H1 (cell line): Measurements from ENCODE around the gene CDC42EP5.

Source experiments
- CEBPB ChIP-seq: IDR thresholded peaks from 2 replicates; pipeline ENCODE4 v1.6.1; 2012; ENCODE audit warnings: low read depth, low read length
- EGR1 ChIP-seq: IDR thresholded peaks from 2 replicates; pipeline ENCODE4 v1.6.1; 2011; ENCODE audit warnings: low read depth, low read length, borderline replicate concordance
- NANOG ChIP-seq: IDR thresholded peaks from 2 replicates; pipeline ENCODE4 v1.6.1; 2011; ENCODE audit warnings: low read length, low read depth, mild to moderate bottlenecking, inconsistent platforms; ENCODE audit not compliant: insufficient read depth, poor library complexity, severe bottlenecking
- SIX5 ChIP-seq: IDR thresholded peaks from 2 replicates; pipeline ENCODE4 v1.6.1; 2011; ENCODE audit warnings: mild to moderate bottlenecking, low read depth, low read length
- TF ChIP-seq, protein P1 (sequence below), 3 experiments: IDR thresholded peaks; 1 replicate in 2 of 3; 2 replicates in 1 of 3; pipeline versions ENCODE4 v1.5.1 to v1.6.1; 2011; ENCODE audit warnings: low read length in 3 of 3, mild to moderate bottlenecking in 3 of 3, inconsistent platforms in 2 of 3, low read depth in 1 of 3, moderate library complexity in 1 of 3; ENCODE audit not compliant: insufficient read depth in 1 of 3; ENCODE audit errors: control extremely low read depth in 1 of 3

DNA sequence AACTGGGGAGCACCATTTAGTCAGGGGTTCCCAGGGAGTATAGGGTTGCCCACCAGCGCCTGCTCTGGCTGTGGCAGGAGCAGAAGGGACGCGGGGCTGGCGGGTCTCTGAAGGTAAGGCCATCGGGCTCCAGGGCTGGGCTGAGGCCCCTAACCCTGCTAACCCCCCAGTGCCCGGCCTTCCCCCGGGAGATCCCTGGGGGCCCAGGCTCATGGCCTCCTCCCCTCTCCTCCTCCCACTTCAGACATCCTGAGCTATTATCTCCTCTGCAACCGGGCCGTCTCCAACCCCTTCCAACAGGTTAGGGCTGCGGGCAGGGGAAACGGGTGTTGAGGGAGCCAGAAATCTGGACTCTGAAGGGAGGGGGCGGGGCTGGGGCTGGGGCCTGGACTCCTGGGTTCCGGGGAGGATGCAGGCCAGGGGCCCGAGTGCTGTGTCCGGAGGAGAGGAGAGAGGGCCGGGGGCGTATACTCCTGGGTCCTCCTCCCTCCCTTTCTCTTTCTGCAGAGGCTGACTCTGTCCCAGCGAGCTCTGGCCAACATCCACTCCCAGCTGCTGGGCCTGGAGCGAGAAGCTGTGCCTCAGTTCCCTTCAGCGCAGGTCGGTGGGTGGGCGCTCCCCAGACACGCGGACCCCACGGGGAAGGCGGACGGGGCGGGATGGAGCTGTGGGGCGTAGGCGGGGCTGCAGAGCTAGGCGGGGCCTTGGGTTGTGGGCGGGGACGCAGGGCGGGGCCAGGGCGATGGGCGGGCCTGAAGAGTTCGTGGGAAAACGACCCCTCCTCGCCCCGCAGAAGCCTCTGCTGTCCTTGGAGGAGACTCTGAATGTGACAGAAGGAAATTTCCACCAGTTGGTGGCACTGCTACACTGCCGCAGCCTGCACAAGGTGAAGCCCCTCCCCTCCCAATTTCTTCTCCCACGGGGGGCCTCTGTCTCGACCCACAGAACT is 42.5 kb downstream of the CDC42EP5 start:
- TF ChIP-seq CEBPB (no peak), EGR1 (no peak), NANOG (no peak), SIX5 (no peak)
- TF ChIP-seq, protein P1, sequence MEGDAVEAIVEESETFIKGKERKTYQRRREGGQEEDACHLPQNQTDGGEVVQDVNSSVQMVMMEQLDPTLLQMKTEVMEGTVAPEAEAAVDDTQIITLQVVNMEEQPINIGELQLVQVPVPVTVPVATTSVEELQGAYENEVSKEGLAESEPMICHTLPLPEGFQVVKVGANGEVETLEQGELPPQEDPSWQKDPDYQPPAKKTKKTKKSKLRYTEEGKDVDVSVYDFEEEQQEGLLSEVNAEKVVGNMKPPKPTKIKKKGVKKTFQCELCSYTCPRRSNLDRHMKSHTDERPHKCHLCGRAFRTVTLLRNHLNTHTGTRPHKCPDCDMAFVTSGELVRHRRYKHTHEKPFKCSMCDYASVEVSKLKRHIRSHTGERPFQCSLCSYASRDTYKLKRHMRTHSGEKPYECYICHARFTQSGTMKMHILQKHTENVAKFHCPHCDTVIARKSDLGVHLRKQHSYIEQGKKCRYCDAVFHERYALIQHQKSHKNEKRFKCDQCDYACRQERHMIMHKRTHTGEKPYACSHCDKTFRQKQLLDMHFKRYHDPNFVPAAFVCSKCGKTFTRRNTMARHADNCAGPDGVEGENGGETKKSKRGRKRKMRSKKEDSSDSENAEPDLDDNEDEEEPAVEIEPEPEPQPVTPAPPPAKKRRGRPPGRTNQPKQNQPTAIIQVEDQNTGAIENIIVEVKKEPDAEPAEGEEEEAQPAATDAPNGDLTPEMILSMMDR (IDR thresholded peaks at IDR 0.05; ENCODE audit: control extremely low read depth in 1 of 3, insufficient read depth in 1 of 3, low read depth in 1 of 3, low read length in 3 of 3): peak; percentile 37 to 46 (median 42); a peak in 3 of 4 replicates
